A673 (cell line): ENCODE measurements around the gene SPATA16.

ENCODE experiments used
- CTCF ChIP-seq: fragments of 300-800, 200-600 bp; sonication (generic); conservative IDR thresholded peaks from 2 replicates; pipeline ENCODE4 v1.5.1; 2017; ENCODE audit warnings: low read depth, mild to moderate bottlenecking, antibody characterized with exemption, low read length, moderate library complexity, mixed read lengths
- EZH2 ChIP-seq: fragments of 200-600 bp; sonication (generic); IDR thresholded peaks from 2 replicates; pipeline ENCODE4 v1.6.1; 2017; ENCODE audit warnings: borderline replicate concordance, low read depth, mild to moderate bottlenecking, mixed read lengths, antibody characterized with exemption, low read length; ENCODE audit not compliant: poor library complexity, severe bottlenecking

GRCh38 chr3:172987273-172987672 lies 153.8 kb downstream of the SPATA16 start:
- peak; percentile 65 for TF ChIP-seq CTCF
- TF ChIP-seq EZH2: no peak
